Stimulated activated CD8-positive, alpha-beta memory T cell treated with anti-CD3 and anti-CD28 coated beads, Interleukin-7, amount 100 ng/mL, for 4 hours (primary cell): ENCODE results near the gene DPPA5.
"Not testable (repeated sequence)": the region's sequence is repeated elsewhere in the genome, so short reads cannot be mapped to it uniquely, and the experiment has no call there.

Experiments used
- DNase-seq, 2 donors: peaks; one replicate each; pipeline ENCODE4 v3.0.0-alpha.2; 2020; ENCODE audit warnings: low read depth in 2 of 2

The DPPA5 gene, protein sequence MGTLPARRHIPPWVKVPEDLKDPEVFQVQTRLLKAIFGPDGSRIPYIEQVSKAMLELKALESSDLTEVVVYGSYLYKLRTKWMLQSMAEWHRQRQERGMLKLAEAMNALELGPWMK

GRCh38 chr6:73353636-73354593 lies at the start of gene DPPA5:
TSS of gene DPPA5 (minus strand) at chr6:73354276. CDS start at chr6:73354225, 51 bp downstream.
- DNase-seq: no peak

DNA sequence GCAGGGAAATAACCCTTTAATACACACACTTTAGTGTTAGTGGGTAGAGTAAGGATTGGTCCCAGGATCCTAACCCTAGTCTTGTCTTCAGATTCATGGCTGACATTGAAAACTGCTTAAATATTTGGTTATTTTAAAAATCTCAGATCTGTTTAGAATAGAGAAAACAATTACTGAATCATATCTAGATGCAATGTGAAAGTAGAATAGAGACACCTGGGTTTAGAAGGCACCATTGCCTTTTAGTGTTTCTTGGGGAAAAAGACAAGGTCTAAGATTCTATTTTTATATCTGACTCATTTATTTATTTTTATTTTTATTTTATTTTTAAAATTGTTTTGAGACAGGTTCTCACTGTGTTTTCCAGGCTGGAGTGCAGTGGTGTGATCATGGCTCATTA lies 46.6 kb upstream of the DPPA5 start:
- DNase-seq: no peak

- DNase-seq: no peak
Observed at GRCh38 chr6:73395875-73396274, 41.8 kb upstream of the DPPA5 start.

- DNase-seq: peak in 1 of 2 donors; percentile 26
Observed at GRCh38 chr6:73394577-73395354, 40.7 kb upstream of the DPPA5 start, which contains the start of gene DDX43. TSS of gene DDX43 (plus strand) at chr6:73394828. CDS start at chr6:73394906, 78 bp downstream.

DNA sequence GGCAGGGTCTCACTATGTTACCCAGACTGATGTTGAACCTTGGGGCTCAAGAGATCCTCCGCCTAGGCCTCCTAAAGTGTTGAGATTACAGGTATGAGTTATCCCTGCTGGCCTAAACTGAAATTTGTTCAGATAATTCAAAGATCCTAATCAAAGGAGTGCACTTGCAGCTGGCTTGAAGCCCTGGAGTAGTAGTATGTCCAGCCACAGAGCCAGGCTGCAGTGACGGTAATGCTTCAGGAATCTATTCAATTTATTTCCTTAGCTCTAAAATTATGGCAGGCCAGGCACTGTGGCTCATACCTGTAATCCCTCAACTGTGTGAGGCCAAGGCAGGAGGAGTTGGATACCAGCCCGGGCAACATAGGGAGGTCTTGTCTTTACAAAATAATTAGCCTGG lies 39.2 kb upstream of the DPPA5 start:
- DNase-seq: no peak

GRCh38 chr6:73392188-73392587 lies 38.1 kb upstream of the DPPA5 start:
- not testable (repeated sequence) for DNase-seq

GRCh38 chr6:73391675-73392074 lies 37.6 kb upstream of the DPPA5 start:
- no peak for DNase-seq

GRCh38 chr6:73389854-73390253 lies 35.8 kb upstream of the DPPA5 start:
- DNase-seq: no peak

GRCh38 chr6:73388800-73389512 lies 34.9 kb upstream of the DPPA5 start:
- DNase-seq: peak; percentile 45 to 52

GRCh38 chr6:73388433-73388799 lies 34.3 kb upstream of the DPPA5 start:
- no peak for DNase-seq

DNA sequence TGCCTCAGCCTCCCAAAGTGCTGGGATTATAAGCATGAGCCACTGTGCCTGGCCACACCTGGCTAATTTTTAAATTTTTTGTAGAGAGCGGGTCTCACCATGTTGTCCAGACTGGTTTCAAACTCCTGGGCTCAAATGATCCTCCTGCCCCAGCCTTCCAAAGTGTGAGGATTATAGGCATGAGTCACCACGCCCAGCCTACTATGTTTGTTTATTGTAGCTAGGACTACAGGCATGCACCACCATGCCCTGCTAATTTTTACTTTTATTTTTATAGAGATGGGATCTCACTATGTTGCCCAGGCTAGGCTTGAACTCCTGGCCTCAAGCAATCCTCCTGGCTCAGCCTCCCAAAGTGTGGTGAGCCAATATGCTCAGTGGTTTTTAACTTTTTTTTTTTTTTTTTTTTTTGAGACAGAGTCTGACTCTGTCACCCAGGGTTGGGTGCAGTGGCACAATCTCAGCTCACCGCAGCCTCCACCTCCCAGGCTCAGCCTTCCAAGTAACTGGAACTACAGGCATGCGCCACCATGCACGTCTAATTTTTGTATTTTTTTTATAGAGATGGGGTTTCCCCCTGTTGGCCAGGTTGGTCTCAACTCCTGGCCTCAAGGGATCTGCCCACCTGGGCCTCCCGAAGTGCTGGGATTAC lies 28.5 kb upstream of the DPPA5 start:
- DNase-seq: no peak

DNA sequence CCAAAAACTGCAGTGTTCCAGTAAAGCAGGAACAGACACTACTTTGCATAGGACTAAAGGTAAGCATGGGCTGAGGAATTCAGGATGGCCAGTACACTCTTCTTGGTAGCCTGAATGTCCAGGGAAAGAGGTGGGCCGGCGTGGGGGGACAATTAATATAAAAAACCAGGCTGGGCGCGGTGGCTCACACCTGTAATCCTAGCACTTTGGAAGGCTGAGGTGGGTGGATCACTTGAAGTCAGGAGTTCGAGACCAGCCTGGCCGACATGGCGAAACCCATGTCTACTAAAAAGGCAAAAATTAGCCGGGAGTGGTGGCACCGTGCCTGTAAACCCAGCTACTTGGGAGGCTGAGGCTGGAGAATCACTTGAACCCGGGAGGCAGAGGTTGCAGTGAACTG lies 27.5 kb upstream of the DPPA5 start:
- not testable (repeated sequence) for DNase-seq

- no peak for DNase-seq
Observed at GRCh38 chr6:73377225-73377624, 23.1 kb upstream of the DPPA5 start.

DNA sequence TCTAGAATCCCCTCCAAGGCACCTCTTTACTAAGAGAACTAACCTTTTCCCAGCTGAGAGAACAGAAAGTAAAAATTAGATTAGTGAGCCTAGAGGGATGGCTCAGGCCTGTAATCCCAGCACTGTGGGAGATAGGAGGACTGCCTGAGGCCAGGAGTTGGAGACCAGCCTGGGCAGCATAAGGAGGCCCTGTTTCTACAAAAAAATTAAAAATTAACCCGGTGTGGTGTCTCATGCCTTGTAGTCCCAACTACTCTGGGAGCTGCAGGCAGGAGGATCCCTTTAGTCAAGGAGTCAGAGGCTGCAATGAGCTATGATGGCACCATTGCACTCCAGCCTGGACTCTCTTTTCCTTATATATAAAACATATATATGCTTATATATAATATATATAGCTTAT lies 21.1 kb upstream of the DPPA5 start:
- DNase-seq: no peak

- no peak for DNase-seq
Observed at GRCh38 chr6:73372516-73372915, 18.4 kb upstream of the DPPA5 start.

- no peak for DNase-seq
Observed at GRCh38 chr6:73371984-73372383, 17.9 kb upstream of the DPPA5 start.

DNA sequence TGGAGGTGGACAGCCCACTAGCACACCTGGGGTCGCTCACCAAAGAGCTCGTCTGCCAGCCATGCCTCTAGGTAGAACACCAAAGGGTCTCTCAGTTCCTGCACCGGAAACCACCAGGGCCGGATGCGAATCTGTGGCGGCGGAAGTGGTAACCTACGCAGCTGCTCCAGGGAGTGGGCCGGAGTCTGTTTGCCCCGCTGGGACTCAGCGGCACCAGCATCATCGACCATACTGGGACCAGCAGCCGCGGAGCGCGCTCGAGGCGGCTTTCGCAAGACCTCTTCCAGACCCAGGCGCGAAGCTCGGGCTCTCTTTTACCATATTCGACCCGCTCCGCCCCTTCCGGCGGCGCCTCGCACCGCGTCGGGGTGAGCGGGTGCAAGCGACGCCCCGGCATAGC lies 15.5 kb upstream of the DPPA5 start, which contains the start of gene OOEP:
OOEP (minus strand) TSS at position 335 of the 400 bp plus-strand sequence; CDS start at position 230, 105 bp downstream.
- DNase-seq: no peak

DNA sequence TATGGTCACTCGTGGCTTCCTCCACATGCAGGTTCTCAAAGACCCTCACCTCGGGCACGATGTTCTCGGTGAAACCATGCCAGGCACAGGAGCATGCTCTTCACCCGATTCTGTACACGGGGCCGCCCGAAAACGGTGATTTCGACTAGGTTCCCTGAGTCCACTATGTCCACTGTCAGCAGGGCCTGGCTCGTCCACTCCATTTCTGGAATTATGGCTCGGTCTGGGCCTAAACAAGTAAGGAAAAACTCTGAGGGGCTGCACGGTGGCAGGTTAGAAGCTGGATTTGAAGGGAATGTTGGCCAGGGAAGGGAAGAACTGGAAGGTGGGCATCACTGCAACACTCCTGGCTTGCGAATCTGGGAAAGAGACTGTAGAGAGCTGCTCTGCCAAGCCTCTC lies 15.1 kb upstream of the DPPA5 start:
- no peak for DNase-seq

- no peak for DNase-seq
Observed at GRCh38 chr6:73368675-73369074, 14.6 kb upstream of the DPPA5 start.

- DNase-seq: no peak
Observed at GRCh38 chr6:73367761-73368355, 13.8 kb upstream of the DPPA5 start.

DNA sequence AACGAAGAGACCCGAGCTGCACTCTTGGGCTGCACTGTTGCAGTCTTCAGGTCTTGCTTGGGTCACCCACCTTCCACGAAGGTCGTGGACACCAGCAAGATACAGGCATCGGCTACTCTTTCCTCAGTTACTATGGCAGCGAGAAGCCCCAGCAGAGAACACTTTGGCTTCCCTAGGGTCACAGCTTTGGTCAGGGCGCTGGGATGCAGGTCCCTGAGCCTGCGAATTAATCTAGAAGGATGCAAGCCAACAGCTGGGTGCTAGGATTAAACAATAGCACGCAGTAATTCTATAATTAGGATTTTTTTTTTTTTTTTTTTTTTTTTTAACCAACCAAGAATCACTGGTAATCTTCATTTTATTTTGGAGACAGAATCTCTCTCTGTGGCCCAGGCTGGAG lies 10.5 kb upstream of the DPPA5 start:
- no peak for DNase-seq
